A673 (cell line): Measurements from ENCODE around the gene HK1.

Experiments
- EZH2 ChIP-seq: fragments of 200-600 bp; sonication (generic); IDR thresholded peaks from 2 replicates; pipeline ENCODE4 v1.6.1; 2017; ENCODE audit warnings: borderline replicate concordance, low read depth, mild to moderate bottlenecking, mixed read lengths, antibody characterized with exemption, low read length; ENCODE audit not compliant: poor library complexity, severe bottlenecking
- TF ChIP-seq, protein P1 (sequence below): fragments of 300-800, 200-600 bp; sonication (generic); conservative IDR thresholded peaks from 2 replicates; pipeline ENCODE4 v1.5.1; 2017; ENCODE audit warnings: low read depth, mild to moderate bottlenecking, antibody characterized with exemption, low read length, moderate library complexity, mixed read lengths

DNA sequence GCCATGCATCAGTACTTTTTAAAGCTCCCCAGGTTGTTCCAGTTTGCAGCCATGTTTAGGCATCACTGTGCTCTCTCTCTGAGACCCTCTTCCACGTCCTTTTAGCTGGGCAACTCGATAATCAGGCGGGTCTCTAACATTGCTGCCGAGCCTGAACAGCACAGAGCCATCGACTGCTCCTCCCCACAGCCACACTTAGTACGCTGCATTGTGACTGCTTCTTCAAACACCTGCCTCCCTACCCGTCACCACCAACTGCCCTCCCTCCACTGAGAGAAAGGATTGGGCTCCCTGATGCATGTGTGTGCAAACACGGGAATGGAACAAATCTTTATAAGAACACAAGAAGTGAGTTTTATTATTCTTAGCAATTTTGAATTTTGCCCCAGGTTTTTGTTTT, 149.9 kb downstream of the HK1 start:
- TF ChIP-seq, protein P1, sequence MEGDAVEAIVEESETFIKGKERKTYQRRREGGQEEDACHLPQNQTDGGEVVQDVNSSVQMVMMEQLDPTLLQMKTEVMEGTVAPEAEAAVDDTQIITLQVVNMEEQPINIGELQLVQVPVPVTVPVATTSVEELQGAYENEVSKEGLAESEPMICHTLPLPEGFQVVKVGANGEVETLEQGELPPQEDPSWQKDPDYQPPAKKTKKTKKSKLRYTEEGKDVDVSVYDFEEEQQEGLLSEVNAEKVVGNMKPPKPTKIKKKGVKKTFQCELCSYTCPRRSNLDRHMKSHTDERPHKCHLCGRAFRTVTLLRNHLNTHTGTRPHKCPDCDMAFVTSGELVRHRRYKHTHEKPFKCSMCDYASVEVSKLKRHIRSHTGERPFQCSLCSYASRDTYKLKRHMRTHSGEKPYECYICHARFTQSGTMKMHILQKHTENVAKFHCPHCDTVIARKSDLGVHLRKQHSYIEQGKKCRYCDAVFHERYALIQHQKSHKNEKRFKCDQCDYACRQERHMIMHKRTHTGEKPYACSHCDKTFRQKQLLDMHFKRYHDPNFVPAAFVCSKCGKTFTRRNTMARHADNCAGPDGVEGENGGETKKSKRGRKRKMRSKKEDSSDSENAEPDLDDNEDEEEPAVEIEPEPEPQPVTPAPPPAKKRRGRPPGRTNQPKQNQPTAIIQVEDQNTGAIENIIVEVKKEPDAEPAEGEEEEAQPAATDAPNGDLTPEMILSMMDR = no peak
- no peak for TF ChIP-seq EZH2
